RWPE1 (cell line): ENCODE data around the gene MIEF2.

Experiments
- CTCF ChIA-PET: fragments of 350-600 bp; sonication (Branson Sonifier 250); formaldehyde crosslinking; extraction: SDS; loops from one replicate; lab custom pipeline; 2021; lab: Yijun Ruan, JAX
- POLR2A ChIA-PET: fragments of 400-600 bp; formaldehyde crosslinking; extraction: SDS; loops from one replicate; lab custom pipeline; 2020; ENCODE audit warnings: antibody characterized with exemption; ENCODE audit not compliant: low non-redundant PET; lab: Yijun Ruan, JAX
- DNase-seq: peaks from one replicate; pipeline ENCODE4 v3.0.0; 2012; ENCODE audit warnings: low spot score
- H3K27ac ChIP-seq: fragments of 450-650 bp; 2 replicates; pipeline ENCODE4 v1.5.1; 2017
- CTCF ChIP-seq: fragments of 450-650 bp; conservative IDR thresholded peaks from 2 replicates; pipeline ENCODE4 v1.5.1; 2017; ENCODE audit warnings: low read depth, mild to moderate bottlenecking

The MIEF2 gene

GRCh38 chr17:18229254-18229653, 31.2 kb upstream of the MIEF2 start:
- CTCF ChIA-PET = no interaction called here
- POLR2A ChIA-PET = no interaction called here
- no peak for DNase-seq
- TF ChIP-seq CTCF = no peak
- H3K27ac ChIP-seq = peak overlapping the region; percentile 80

- no peak for TF ChIP-seq CTCF
- peak overlapping the region; percentile 97; the same call in 1 of the 2 replicates for H3K27ac ChIP-seq
- ChIA-PET CTCF (no interaction called here), POLR2A (no interaction called here)
- DNase-seq = no peak
These were observed 30.7 kb upstream of the MIEF2 start for GRCh38 chr17:18229771-18230170.

DNA sequence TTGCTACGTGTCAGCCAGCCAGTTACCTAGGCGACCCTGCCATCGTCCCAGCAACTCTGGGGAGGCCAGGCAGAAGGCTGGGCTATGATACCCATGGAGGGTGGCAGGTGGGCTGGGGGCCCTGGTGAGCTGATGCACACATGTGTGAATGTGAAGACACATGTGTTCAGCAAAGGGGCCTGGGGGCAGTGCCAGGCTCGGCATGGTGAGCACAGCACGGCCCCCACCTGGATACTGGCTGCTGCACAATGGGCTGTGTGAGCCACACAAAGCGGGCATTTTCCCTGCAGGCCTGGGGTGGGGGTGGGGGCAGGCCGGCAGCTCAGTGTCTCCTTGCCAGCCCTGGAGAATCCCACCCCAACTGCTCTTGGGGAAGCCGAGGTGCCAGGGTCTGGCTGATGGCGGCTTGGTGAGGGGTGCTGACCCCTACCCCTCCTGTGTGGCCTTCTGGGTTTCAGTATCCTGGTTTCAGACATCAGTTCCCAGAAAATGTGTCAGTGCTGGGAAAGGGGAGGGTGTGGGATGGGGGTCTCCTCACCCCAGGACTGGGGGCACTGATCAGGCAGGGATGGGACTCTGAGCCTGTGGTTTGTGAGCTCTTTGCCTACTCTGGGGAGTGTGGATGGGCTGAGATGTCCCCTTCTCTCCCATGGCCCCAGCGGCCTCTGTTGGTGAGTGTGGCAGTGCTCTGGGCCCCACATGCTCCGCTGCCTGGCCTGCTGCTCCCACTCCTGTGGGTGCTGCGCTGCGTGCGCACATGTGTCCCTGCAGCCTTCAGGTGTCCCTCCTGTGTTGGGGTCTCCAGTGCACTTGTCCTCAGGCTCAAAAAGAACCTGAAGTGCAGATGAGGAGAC, 29.9 kb upstream of the MIEF2 start:
- no peak for TF ChIP-seq CTCF
- no peak for DNase-seq
- peak overlapping the region; percentile 97; the same call in 1 of the 2 replicates for H3K27ac ChIP-seq
- CTCF ChIA-PET = no interaction called here
- POLR2A ChIA-PET = no interaction called here

DNA sequence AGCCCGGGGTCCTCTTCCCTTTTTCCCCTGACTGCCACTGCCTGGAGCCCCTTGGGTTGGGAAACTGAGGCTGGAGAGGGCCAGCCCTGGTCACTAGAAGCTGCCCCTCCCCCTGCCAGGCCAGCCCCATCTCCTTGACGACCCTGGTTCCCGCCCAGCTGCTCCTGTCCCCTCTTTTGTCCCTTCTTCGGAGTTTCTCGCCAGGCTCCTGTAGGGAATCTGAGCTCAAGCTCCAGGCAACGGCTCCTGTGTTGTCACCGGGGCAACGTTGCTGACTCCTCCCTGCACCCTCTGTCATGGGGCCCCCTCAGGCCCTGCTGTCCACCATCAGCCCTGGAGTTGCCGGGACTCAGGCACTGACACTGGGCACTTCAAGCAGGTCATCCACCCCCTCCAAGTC, 29.3 kb upstream of the MIEF2 start:
- peak overlapping the region; percentile 97; the same call in 1 of the 2 replicates for H3K27ac ChIP-seq
- no peak for TF ChIP-seq CTCF
- DNase-seq = no peak
- CTCF ChIA-PET = no interaction called here
- POLR2A ChIA-PET = no interaction called here

DNA sequence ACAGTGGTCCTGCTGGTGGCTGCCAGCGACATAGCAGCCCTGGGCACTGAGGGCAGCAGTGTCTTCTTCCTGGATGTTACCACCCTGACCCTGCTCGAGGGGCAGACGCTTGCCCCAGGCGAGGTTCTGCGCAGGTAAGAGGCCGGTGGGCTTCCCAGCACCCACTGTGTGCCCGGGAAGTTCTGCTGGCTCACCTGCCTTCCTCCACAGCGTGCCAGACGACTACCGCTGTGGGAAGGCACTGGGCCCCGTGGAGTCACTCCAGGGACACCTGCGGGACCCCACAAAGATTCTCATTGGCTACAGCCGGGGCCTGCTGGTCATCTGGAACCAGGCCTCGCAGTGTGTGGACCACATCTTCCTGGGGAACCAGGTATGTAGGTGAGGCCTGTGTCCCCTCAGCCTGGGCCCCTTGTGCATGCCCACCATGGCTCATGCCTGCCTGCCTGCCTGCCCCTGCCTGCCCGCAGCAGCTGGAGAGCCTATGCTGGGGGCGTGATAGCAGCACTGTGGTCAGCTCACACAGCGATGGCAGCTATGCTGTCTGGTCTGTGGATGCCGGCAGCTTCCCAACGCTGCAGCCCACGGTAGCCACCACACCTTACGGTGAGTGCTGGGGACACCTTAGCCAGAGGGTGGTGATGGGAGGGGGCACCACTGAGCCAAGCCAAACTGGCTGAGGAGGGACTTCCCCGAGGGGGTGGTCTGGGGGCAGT, 26.5 kb upstream of the MIEF2 start:
- DNase-seq = no peak
- H3K27ac ChIP-seq = peak overlapping the region; percentile 97
- no peak for TF ChIP-seq CTCF
- ChIA-PET CTCF (no interaction called here), POLR2A (no interaction called here)

DNA sequence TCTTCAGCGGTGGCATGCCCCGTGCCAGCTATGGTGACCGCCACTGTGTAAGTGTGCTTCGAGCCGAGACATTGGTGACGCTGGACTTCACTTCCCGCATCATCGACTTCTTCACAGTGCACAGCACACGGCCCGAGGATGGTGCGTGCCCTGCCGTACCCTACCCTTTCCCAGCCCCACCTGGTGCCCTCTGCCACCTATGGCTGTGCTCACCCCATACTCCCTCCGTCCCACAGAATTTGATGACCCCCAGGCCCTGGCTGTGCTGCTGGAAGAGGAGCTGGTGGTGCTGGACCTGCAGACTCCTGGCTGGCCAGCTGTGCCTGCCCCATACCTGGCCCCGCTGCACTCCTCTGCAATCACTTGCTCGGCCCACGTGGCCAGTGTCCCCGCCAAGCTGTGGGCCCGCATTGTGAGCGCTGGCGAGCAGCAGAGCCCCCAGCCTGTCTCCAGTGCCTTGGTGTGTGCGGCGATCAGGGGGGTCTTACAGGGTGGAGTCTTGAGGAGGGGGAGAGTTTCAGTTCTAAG, 25.5 kb upstream of the MIEF2 start:
- POLR2A ChIA-PET = no interaction called here

More for the DNA sequence above, 25.5 kb upstream of the MIEF2 start:
- peak overlapping the region; percentile 97 for H3K27ac ChIP-seq
- DNase-seq = no peak
- no peak for TF ChIP-seq CTCF
- CTCF ChIA-PET = interaction anchor here (0.7 kb wide), 1 partner anchor 14 kb away, joined by 3 read pairs; no protein-coding TSS in a partner anchor
